HPDE6-E6E7 (cell line): ENCODE results near the gene ANKRD65.

Source experiments
- DNase-seq: peaks from one replicate; pipeline ENCODE4 v3.0.0; 2011; ENCODE audit warnings: missing footprints; ENCODE audit errors: extremely low spot score

ANKRD65 gene

GRCh38 chr1:1442069-1442770 is 21.1 kb upstream of the ANKRD65 start:
- no peak for DNase-seq

DNA sequence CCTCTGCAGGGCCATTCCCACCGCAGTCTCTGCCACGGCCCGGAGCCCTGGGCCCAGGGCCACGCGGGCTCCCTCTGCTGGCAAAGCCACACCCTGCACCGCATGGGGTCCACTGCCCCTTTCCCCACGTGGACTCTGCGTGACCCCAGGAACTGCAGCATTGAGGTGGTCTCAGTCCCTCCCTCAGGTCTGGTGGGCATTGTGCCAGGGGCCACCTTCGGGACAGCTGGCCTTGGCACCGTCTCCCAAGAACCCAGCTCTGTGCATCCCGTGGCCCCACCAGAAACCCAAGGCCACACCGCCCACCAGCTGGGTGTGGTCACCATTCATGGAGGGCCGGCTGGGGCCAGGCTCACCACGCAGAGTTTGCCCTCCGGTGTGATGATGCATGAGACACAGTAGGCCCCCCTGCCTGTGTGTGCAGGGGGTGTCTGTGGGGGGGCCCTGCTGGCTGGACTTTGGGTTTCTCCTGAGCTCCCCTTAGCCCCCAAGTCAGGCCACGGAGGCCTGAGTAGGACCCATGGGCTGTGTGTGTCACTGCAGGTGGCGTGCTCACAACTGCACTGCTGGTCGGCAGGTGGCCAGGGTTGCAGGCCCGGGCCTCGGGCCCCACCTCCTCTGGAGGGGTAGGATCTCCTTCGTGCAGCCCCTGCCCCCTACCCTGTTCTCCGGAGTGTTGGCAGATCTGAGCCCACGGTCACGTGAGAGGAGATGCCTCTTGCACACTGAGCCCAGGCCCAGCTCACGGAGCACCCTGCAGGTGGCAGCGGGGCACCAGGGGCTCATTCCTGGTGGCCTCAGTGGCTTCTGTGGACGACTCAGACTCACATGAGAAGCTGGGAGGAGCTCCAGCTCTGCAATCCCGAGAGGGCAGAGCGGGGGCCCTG is 20.2 kb upstream of the ANKRD65 start:
- peak; percentile 78 for DNase-seq

DNA sequence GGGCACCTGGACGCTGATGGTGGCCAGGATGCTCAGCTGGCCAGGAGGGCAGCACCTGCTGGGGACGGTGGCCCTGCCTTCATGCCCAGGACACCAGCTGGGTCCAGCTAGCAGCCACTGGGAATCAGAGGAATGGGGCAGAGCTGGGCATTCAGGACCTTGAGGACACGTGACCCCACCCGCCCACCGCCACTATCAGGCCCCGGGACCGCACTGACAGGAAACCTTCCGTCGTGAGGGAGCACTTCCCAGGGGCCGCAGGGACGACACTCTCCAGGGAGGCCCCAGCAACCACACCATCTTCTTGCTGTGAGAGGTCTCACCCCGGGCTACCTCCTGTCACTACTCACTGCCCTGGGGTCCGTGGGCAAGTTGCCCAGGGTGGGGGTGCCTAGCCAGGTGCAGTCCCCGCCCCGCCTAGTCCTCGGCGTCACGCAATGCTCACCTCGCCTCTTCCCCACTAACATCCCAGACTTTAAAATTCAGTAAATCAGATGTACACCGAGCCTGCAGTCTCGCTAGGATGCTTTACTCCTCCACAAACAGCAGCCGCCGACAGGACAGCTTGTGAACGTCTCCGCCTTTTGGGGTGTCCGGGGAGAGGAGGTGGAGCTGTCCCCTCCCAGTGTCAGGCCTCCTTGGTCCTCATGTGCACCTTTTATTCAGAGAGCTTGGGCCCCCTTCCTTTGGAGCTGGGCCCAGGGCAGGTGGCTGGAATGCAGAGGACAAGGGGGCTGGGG is 19.4 kb upstream of the ANKRD65 start:
- DNase-seq: no peak

DNA sequence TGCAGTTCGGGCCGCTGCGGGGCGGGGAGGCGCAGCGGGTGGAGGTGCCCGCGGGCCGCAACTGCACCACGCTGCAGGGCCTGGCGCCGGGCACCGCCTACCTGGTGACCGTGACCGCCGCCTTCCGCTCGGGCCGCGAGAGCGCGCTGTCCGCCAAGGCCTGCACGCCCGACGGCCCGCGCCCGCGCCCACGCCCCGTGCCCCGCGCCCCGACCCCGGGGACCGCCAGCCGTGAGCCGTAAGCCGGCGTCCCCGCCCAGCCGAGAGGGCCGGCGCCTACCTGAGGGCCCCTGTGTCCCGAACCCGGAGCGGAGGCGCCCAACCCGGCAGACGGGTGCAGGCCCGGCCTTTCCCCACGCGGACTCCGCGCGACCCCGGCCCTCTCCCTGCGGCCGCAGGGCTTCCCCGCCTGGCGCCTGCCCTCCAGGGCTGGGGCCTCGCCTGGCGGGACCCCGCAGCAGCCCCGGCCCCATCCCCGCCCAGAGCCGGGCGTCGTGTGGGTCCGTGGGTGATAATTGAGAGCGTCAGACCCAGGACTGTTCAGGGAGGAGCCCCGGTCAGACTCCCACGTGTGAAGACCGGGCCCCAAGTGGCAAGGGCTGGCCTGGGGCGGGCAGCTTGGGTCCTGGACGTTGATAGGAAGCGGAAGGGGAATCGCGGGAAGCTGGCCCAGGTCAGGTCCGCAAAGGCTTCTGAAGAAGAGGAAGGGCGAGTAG is 18.6 kb upstream of the ANKRD65 start:
- no peak for DNase-seq

- no peak for DNase-seq
Measured at GRCh38 chr1:1438531-1439381, 17.7 kb upstream of the ANKRD65 start.

GRCh38 chr1:1437904-1438376 is 16.9 kb upstream of the ANKRD65 start:
- no peak for DNase-seq

DNA sequence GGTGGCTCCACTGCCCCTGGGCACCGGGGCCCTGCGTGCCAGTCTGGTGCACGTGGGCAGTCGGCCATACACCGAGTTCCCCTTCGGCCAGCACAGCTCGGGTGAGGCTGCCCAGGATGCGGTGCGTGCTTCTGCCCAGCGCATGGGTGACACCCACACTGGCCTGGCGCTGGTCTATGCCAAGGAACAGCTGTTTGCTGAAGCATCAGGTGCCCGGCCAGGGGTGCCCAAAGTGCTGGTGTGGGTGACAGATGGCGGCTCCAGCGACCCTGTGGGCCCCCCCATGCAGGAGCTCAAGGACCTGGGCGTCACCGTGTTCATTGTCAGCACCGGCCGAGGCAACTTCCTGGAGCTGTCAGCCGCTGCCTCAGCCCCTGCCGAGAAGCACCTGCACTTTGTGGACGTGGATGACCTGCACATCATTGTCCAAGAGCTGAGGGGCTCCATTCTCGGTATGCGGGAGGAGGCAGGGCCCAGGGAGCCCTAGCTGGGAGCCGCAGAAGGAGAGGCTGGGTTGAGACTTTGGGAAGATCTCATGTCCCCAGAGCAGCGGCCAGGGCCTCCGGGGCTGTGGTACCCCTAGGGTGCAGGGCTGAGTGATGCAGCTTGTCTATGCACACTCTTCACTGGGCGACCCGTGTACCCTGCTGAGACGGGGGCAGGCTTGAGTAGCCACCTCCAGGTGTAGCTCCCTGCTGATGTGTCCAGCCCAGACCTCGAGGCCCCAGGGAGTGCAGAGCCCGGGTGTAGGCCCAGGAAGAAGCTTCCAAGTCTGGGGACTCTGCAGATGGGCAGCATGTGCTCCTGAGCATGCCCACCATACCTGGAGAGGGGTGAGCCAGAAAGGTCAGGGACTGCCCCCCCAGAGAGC is 16.2 kb upstream of the ANKRD65 start:
- DNase-seq: no peak

DNA sequence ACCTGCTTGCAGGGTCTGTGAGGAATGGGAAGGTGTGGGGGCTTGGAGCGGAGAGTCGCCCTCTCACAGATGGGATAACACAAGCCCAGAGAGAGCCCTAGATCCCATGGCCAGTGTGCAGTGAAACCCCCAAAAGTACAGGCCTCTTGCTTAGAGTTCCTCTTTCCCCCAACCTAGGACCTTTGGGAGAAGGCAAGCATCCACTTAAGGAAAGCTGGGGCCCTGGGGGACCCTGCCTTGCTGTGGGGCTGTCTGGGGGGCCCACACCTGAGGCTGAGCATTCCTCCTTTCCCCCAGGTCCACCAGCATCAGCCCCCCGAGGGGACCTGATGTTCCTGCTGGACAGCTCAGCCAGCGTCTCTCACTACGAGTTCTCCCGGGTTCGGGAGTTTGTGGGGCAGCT is 15.6 kb upstream of the ANKRD65 start:
- DNase-seq: no peak

DNA sequence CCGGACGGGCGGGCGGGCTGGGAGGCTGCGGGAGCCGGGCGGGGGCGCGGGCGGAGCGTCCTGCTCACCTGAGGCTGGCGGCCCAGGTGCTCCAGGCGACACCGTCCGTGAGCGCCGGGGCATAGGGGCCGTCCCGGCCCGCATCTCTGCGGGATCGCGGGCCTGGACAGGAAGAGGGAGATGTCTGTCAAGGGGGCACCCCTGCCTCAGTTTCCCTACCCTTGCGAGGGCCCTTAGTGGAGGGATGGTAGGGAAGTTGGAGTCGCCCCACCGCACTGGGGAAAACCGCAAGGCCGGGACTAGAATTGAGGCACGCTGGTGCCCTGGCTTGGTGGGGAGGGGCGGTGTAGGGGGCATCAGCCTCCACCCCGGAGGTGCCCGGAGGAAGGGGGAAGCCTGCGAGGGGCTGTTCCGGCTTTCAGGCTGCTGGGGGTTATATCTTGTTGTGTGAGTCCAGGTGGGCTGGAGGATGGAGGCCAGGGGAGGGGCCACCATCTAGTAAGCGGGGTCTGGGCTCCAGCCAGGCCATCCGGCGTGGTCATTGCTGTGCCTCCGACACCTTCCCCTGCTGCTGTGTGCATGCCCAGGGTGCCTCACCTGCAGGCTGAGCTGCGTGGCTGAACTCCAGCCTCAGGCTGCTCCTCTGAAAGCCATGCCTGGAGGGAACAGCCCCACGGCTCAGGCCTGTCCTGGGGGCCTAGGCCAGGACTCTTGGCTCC is 15.0 kb upstream of the ANKRD65 start:
- no peak for DNase-seq

- no peak for DNase-seq
Measured at GRCh38 chr1:1435106-1435903, 14.2 kb upstream of the ANKRD65 start, which contains the start of gene VWA1. TSS of gene VWA1 (plus strand) at chr1:1435690. CDS start at chr1:1435749, 59 bp downstream.

GRCh38 chr1:1434824-1435105 is 13.7 kb upstream of the ANKRD65 start:
- no peak for DNase-seq

DNA sequence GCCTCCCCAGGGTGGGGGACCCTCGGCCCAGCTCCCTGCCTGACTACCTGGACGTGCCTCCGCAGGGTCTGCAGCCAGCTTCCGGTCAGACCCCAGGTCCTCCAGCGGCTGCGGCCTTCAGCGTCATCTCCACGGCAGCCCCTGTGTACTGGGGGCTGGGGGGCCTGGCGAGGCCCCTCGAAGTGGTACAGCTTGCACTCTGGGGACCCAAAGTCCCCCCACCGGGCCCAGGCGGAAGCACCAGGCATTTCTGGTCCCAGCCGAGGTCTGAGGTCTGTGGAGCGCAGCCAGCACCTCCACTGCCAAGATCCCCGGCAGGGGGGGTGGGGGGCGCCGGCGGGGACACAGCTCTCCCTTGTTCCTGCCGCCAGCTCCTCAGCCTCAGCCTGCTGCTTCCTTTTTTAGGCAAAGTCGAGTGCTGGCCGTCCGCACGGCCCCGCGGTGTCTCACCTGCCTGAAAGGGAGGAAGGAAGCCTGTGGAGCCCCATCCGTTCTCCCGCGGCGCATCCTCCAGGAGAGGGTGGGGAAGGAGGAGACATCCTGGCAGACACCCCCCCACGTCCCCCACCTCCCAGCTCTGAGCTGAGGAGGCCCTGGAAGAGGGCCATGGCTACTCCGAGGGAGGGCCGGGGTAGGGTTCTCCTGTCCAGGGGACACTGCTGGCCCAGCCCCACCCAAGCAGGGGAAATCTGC is 13.2 kb upstream of the ANKRD65 start:
- no peak for DNase-seq

DNA sequence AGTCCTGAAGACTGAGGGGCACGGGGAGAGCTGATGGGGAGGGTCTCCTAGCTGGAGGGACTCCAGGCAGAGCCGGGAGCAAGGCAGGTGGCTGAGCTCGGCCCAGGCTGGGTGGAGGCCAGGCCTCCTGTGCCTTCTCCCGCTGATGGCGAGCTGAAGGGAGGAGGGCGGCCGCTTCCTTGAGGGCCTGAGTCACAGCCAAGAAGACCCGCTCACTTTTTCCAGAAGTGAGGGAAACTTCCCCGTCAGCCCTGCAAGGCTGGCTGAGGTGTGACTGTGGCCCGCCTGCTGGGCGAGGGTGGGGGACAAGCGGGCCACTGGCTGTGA is 12.7 kb upstream of the ANKRD65 start:
- DNase-seq: no peak

DNA sequence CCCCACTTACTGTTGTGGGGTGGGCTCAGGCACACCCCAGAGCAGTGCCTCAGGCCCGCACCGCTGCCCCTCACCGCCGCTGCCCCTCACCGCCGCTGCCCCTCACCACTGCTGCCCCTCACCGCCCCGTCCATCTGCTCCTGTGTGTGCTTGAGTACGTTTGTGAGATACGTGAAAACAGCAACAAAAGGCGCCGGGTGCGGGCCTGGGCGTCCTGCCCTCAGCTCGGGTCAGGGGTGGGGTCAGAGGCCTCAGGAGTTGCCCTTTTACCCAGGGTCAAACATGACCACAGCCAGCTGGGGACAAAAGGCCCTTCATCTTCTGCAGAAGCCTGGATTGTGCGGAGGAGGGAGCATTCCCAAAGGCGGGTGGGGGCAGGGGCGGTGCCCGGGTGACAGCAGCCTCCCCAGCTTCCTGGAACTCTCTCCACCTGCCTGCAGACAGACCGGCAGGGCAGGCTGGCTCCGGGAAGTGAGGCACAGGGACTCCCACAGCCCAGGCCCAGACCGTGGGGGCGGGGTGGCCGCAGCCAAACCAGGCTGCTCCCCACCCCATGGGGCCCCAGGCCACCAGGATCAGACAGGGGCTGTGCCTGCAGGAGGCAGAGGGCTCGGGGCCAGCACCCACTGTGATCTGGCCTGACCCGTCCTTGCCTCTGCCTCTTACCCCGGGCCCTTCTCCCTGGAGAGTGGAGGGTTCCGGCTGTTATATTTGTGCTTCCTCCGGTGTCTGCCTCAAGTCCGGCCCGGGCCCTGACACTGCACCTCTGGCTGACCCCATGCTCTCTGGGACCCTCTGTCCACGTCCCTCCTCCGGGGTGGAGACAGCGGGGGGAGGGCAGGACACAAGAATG is 12.1 kb upstream of the ANKRD65 start:
- peak; percentile 84 for DNase-seq

GRCh38 chr1:1432274-1432950 is 11.3 kb upstream of the ANKRD65 start:
- DNase-seq: no peak

GRCh38 chr1:1431845-1432273 is 10.8 kb upstream of the ANKRD65 start:
- no peak for DNase-seq
